HFFc6 (cell line): ENCODE data around the gene ACSS3. TPM values are rescaled to one million over a fixed set of nuclear protein-coding genes. Genes with fewer than 3 reads are reported as not detected.

Experiments
- DNase-seq: peaks from one replicate; pipeline ENCODE4 v3.0.0-alpha.2; 2018
- H3K27ac Mint-ChIP-seq: 2 replicates; pipeline ENCODE4 v1.8.0; 2020; ENCODE audit warnings: mild to moderate bottlenecking, mixed read lengths
- H3K27me3 Mint-ChIP-seq: 2 replicates; pipeline ENCODE4 v1.8.0; 2021; ENCODE audit warnings: mild to moderate bottlenecking, moderate library complexity, mixed read lengths; ENCODE audit not compliant: insufficient read depth
- H3K36me3 Mint-ChIP-seq: 2 replicates; pipeline ENCODE4 v1.8.0; 2021; ENCODE audit warnings: low read depth, mixed read lengths
- H3K4me1 Mint-ChIP-seq: 2 replicates; pipeline ENCODE4 v1.8.0; 2020; ENCODE audit warnings: low read depth, mixed read lengths
- H3K4me3 Mint-ChIP-seq: 2 replicates; pipeline ENCODE4 v1.8.0; 2020; ENCODE audit warnings: mild to moderate bottlenecking, moderate library complexity, mixed read lengths
- H3K9me3 Mint-ChIP-seq: 2 replicates; pipeline ENCODE4 v1.8.0; 2020; ENCODE audit warnings: mild to moderate bottlenecking, mixed read lengths
- total RNA-seq, 6 experiments: library from RNA; stranded (reverse); fragmentation: NEBNext Ultra II Directional; extraction: Animal tissue kit (Norgen Biotek cat#: 25700); gene quantifications; 2 replicates in 1 of 6; 3 replicates in 5 of 6; pipeline ENCODE4 v1.2.3, GENCODE V29; 2021
- TF ChIP-seq, protein P1 (sequence below): fragments of 200-600 bp; sonication (generic); IDR thresholded peaks from 2 replicates; pipeline ENCODE4 v1.5.0; 2021; ENCODE audit warnings: antibody characterized with exemption, mild to moderate bottlenecking

The ACSS3 gene
- total RNA-seq, 6 experiments from 2014 or later: 0.66 to 1.1 (median 0.91) TPM

GRCh38 chr12:81252228-81252627 lies 174.3 kb downstream of the ACSS3 start:
- no peak overlapping the region for H3K27ac Mint-ChIP-seq
- H3K4me1 Mint-ChIP-seq: no peaks in the 10 kb centered on the region
- H3K36me3 Mint-ChIP-seq: no peaks in the 10 kb centered on the region
- DNase-seq: no peak
- TF ChIP-seq, protein P1, sequence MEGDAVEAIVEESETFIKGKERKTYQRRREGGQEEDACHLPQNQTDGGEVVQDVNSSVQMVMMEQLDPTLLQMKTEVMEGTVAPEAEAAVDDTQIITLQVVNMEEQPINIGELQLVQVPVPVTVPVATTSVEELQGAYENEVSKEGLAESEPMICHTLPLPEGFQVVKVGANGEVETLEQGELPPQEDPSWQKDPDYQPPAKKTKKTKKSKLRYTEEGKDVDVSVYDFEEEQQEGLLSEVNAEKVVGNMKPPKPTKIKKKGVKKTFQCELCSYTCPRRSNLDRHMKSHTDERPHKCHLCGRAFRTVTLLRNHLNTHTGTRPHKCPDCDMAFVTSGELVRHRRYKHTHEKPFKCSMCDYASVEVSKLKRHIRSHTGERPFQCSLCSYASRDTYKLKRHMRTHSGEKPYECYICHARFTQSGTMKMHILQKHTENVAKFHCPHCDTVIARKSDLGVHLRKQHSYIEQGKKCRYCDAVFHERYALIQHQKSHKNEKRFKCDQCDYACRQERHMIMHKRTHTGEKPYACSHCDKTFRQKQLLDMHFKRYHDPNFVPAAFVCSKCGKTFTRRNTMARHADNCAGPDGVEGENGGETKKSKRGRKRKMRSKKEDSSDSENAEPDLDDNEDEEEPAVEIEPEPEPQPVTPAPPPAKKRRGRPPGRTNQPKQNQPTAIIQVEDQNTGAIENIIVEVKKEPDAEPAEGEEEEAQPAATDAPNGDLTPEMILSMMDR: no peak
- H3K27me3 Mint-ChIP-seq: no peaks in the 10 kb centered on the region; the same call in 1 of the 2 replicates
- no peaks in the 10 kb centered on the region for H3K9me3 Mint-ChIP-seq
- H3K4me3 Mint-ChIP-seq: no peak overlapping the region

- H3K9me3 Mint-ChIP-seq: no peaks in the 10 kb centered on the region
- no peak for DNase-seq
- H3K4me1 Mint-ChIP-seq: no peaks in the 10 kb centered on the region
- H3K36me3 Mint-ChIP-seq: no peaks in the 10 kb centered on the region
- H3K4me3 Mint-ChIP-seq: no peak overlapping the region
- TF ChIP-seq, protein P1: no peak
- H3K27ac Mint-ChIP-seq: no peak overlapping the region
- H3K27me3 Mint-ChIP-seq: no peaks in the 10 kb centered on the region; the same call in 1 of the 2 replicates
Observed at GRCh38 chr12:81253360-81253759, 175.5 kb downstream of the ACSS3 start.

GRCh38 chr12:81255456-81255855 lies 177.6 kb downstream of the ACSS3 start:
- no peak for DNase-seq
- Mint-ChIP-seq H3K27me3 (no peaks in the 10 kb centered on the region; the same call in 1 of the 2 replicates), H3K4me3 (no peak overlapping the region), H3K36me3 (no peaks in the 10 kb centered on the region), H3K4me1 (peaks cover 4% of the 10 kb centered on the region; the same call in 1 of the 2 replicates), H3K27ac (no peak overlapping the region), H3K9me3 (no peaks in the 10 kb centered on the region)
- TF ChIP-seq, protein P1: no peak

- H3K27ac Mint-ChIP-seq: no peak overlapping the region
- peaks cover 4% of the 10 kb centered on the region; the same call in 1 of the 2 replicates for H3K4me1 Mint-ChIP-seq
- TF ChIP-seq, protein P1: no peak
- no peaks in the 10 kb centered on the region; the same call in 1 of the 2 replicates for H3K27me3 Mint-ChIP-seq
- no peak for DNase-seq
- H3K4me3 Mint-ChIP-seq: no peak overlapping the region
- H3K9me3 Mint-ChIP-seq: no peaks in the 10 kb centered on the region
- H3K36me3 Mint-ChIP-seq: no peaks in the 10 kb centered on the region
Observed at GRCh38 chr12:81255947-81256346, 178.1 kb downstream of the ACSS3 start.

- DNase-seq: peak; percentile 56
- TF ChIP-seq, protein P1: peak; percentile 83
- Mint-ChIP-seq H3K27me3 (no peaks in the 10 kb centered on the region; the same call in 1 of the 2 replicates), H3K27ac (no peak overlapping the region), H3K36me3 (no peaks in the 10 kb centered on the region), H3K9me3 (no peaks in the 10 kb centered on the region), H3K4me1 (peaks cover 4% of the 10 kb centered on the region; the same call in 1 of the 2 replicates), H3K4me3 (peak overlapping the region; percentile 67; the same call in 1 of the 2 replicates)
Observed at GRCh38 chr12:81257947-81258551, 180.2 kb downstream of the ACSS3 start.
